Ishikawa (cell line): ENCODE results near the gene CRTC2.

ENCODE experiments used
- EP300 ChIP-seq: IDR thresholded peaks from 2 replicates; pipeline ENCODE4 v1.6.1; 2012; ENCODE audit warnings: borderline replicate concordance
- NFIC ChIP-seq: IDR thresholded peaks from 2 replicates; pipeline ENCODE4 v1.6.1; 2012
- RAD21 ChIP-seq: IDR thresholded peaks from 2 replicates; pipeline ENCODE4 v1.6.1; 2012; ENCODE audit warnings: low read depth
- TAF1 ChIP-seq: IDR thresholded peaks from 2 replicates; pipeline ENCODE4 v1.6.1; 2012; ENCODE audit warnings: low read depth, mild to moderate bottlenecking
- YY1 ChIP-seq: IDR thresholded peaks from 2 replicates; pipeline ENCODE4 v1.6.1; 2012; ENCODE audit warnings: low read depth
- ZBTB7A ChIP-seq: IDR thresholded peaks from 2 replicates; pipeline ENCODE4 v1.6.1; 2012; ENCODE audit warnings: low read depth

- TF ChIP-seq YY1 (no peak), EP300 (no peak), NFIC (no peak), TAF1 (no peak), ZBTB7A (no peak), RAD21 (no peak)
Observed at GRCh38 chr1:153907134-153907533, 51.3 kb downstream of the CRTC2 start.
